Stimulated activated memory B cell treated with anti-CD40 and anti-IgM and Interleukin-4, amounts not matched to agents 10 μg/mL and 1 μg/mL and 100 μg/mL, for 72 hours (primary cell): ENCODE data around the gene FAM180B.
A peak's percentile ranks its signal among the peaks of the same experiment; 100 is the strongest.
"Not testable (repeated sequence)": the region's sequence is repeated elsewhere in the genome, so short reads cannot be mapped to it uniquely, and the experiment has no call there.

Experiments used
- ATAC-seq: fragments of 150-1000 bp; cut with Tn5 transposase; 2 replicates; pipeline ENCODE4 v1.10.0; 2021
- H3K27ac Mint-ChIP-seq: one replicate; pipeline ENCODE4 v1.8.0; 2022; ENCODE audit warnings: mild to moderate bottlenecking, mixed read lengths
- H3K27me3 Mint-ChIP-seq: one replicate; pipeline ENCODE4 v1.8.0; 2022; ENCODE audit warnings: mixed read lengths
- H3K36me3 Mint-ChIP-seq: one replicate; pipeline ENCODE4 v1.8.0; 2022; ENCODE audit warnings: mixed read lengths
- H3K4me1 Mint-ChIP-seq: one replicate; pipeline ENCODE4 v1.8.0; 2022; ENCODE audit warnings: mixed read lengths
- H3K4me3 Mint-ChIP-seq: one replicate; pipeline ENCODE4 v1.8.0; 2022; ENCODE audit warnings: mild to moderate bottlenecking, moderate library complexity, mixed read lengths
- H3K9me3 Mint-ChIP-seq: one replicate; pipeline ENCODE4 v1.8.0; 2022; ENCODE audit warnings: mixed read lengths

The FAM180B gene

DNA sequence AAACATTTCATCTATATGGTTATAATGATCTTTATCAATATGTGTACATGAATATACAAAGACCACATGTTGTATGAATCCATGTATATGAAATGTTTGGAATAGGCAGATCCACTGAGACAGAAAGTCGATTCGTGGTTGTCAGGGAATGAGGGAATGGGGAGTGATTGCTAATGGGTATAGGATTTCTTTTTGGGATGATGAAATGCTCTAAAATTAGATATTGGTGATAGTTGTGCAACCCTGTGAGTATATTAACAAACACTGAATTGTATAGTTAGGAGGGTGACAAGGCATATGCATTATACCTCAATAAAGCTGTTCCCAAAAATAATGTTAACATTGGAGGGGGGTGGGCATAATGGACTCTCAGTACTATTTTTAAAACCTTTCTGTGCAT, 26.1 kb upstream of the FAM180B start:
- Mint-ChIP-seq H3K4me3 (no peak overlapping the region), H3K27ac (no peak overlapping the region), H3K36me3 (peaks cover 2% of the 10 kb centered on the region), H3K9me3 (no peaks in the 10 kb centered on the region), H3K4me1 (peaks cover 9% of the 10 kb centered on the region), H3K27me3 (no peaks in the 10 kb centered on the region)
- ATAC-seq, result no peak

DNA sequence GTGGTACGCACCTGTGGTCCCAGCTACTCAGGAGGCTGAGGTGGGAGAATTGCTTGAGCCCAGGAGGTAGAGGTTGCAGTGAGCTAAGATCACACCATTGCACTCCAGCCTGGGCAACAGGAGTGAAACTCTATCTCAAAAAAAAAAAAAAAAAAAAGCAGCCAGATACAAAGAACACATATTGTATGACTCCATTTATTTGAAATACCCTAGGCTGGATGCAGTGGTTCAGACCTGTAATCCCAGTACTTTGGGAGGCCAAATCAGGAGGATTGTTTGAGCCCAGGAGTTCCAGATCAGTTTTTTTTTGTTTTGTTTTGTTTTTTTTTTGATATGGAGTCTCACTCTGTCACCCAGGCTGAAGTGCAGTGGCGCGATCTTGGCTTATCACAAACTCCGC, 24.1 kb upstream of the FAM180B start:
- H3K4me1 Mint-ChIP-seq, result peaks cover 18% of the 10 kb centered on the region
- H3K4me3 Mint-ChIP-seq, H3K27ac Mint-ChIP-seq, H3K27me3 Mint-ChIP-seq, H3K36me3 Mint-ChIP-seq, ATAC-seq, H3K9me3 Mint-ChIP-seq: not testable (repeated sequence)

DNA sequence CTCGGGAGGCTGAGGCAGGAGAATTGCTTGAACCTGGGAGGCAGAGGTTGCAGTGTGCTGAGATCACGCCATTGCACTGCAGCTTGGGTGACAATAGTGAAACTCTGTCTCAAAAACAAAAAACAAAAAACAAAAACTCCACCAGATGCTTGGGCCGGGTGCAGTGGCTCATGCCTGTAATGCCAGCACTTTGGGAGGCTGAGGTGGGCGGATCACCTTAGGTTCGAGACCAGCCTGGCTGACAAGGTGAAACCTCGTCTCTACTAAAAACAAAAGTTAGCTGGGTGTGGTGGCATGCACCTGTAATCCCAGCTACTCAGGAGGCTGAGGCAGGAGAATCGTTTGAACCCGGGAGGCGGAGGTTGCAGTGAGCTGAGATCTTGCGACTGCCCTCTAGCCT, 22.1 kb upstream of the FAM180B start:
- not testable (repeated sequence) for H3K27me3 Mint-ChIP-seq, ATAC-seq, H3K9me3 Mint-ChIP-seq, H3K36me3 Mint-ChIP-seq
- Mint-ChIP-seq H3K4me3 (peak overlapping the region; percentile 38), H3K4me1 (peaks cover 18% of the 10 kb centered on the region), H3K27ac (peak overlapping the region; percentile 93)

DNA sequence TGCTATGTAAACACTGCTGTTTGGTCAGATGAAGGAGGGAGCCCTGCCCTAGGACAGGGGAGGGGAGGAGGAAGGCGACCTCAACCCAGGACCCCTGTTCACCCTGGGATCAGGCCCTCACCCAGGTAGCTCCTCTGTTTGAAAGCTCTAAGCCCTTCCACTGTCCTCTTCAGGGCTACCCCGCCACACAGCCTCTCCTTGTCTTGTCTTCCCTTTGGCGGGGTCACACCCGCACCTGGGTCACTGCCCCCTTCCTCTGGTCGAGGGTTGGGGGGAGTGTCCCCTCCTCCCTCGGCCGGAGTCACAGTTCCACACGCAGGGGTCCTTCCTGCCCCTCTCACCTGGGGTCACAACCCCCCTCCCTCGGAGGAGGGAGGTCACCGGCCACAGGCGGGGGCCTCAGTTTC, 21.5 kb upstream of the FAM180B start:
- no peak for ATAC-seq
- H3K4me3 Mint-ChIP-seq, result peak overlapping the region; percentile 86
- peak overlapping the region; percentile 93 for H3K27ac Mint-ChIP-seq
- no peaks in the 10 kb centered on the region for H3K9me3 Mint-ChIP-seq
- peaks cover 18% of the 10 kb centered on the region for H3K4me1 Mint-ChIP-seq
- no peaks in the 10 kb centered on the region for H3K27me3 Mint-ChIP-seq
- H3K36me3 Mint-ChIP-seq, result no peaks in the 10 kb centered on the region

DNA sequence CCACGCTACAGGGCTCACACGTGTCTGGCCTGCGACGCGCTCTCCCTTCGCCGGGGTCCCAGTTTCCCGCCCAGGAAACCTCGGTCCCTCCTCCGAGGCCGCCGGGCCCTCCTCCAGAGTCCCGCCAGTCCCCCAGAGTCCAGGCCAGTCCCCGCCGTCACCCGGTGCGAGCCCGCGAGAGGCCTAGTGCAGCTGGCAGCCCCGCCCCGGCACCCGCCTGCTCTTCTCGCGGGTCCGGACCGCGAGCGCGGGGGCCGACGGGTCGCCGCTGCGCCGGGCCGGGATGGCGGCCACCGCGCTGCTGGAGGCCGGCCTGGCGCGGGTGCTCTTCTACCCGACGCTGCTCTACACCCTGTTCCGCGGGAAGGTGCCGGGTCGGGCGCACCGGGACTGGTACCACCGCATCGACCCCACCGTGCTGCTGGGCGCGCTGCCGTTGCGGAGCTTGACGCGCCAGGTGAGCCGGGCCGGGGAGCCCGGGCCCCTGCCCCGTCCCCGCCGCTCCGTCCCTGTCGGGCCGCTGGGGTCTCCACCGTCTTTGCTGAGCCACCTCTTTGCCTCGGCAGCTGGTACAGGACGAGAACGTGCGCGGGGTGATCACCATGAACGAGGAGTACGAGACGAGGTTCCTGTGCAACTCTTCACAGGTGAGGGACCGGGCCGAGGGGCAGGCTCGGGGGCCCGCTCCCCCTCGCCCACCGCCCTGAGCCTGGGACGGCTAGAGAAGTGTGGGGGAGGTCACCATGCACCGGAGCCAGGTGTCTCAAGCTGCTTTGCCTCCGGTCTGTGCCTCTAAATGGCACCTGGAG, 20.9 kb upstream of the FAM180B start, which contains the start of gene PTPMT1:
Gene PTPMT1, plus strand, starts transcription at position 260 of the 809 bp plus-strand sequence. Its CDS starts 24 bp downstream, at position 284.
- peak; percentile 95 for ATAC-seq
- Mint-ChIP-seq H3K27me3 (no peaks in the 10 kb centered on the region), H3K4me1 (peaks cover 18% of the 10 kb centered on the region), H3K36me3 (no peaks in the 10 kb centered on the region), H3K9me3 (no peaks in the 10 kb centered on the region), H3K27ac (peak within 1 kb of the TSS; percentile 93), H3K4me3 (peak within 1 kb of the TSS; percentile 86)

DNA sequence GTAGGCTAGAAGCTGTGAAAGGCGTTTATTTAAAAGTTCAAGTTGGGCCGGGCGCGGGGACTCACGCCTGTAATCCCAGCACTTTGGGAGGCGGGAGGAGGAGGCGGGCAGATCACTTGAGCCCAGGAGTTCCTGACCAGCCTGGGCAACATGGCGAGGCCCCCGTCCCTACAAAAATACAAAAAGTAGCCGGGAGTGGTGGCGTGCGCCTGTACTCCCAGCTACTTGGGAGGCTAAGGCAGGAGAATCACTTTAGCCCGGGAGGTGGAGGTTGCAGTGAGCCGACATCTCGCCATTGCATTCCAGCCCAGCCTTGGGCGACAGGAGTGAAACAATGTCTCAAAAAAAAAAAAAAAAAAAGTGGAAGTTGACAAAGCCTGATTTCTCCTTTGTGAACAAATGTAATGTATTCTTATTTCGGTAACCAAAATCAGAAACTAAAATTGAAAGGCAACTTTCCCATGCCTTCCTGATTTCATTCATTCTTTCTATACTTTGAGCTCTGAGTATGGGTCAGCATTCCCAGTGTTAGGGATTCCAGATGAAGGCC, 20.3 kb upstream of the FAM180B start:
- Mint-ChIP-seq H3K27me3 (no peaks in the 10 kb centered on the region), H3K4me1 (peaks cover 18% of the 10 kb centered on the region), H3K36me3 (peaks cover 2% of the 10 kb centered on the region), H3K4me3 (peak overlapping the region; percentile 86), H3K27ac (peak overlapping the region; percentile 93), H3K9me3 (no peaks in the 10 kb centered on the region)
- no peak for ATAC-seq

DNA sequence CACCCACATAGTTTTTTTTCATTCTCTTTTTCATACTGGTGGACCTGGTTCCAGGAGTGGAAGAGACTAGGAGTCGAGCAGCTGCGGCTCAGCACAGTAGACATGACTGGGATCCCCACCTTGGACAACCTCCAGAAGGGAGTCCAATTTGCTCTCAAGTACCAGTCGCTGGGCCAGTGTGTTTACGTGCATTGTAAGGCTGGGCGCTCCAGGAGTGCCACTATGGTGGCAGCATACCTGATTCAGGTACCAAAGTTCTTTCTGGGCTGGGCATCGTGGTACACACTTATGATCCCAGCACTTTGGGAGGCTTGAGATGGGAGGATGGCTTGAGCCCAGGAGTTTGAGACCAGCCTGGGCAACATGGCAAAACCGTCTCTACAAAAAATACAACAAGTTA, 16.8 kb upstream of the FAM180B start:
- Mint-ChIP-seq H3K36me3 (peaks cover 21% of the 10 kb centered on the region), H3K9me3 (no peaks in the 10 kb centered on the region), H3K27ac (no peak overlapping the region), H3K27me3 (no peaks in the 10 kb centered on the region), H3K4me1 (peaks cover 16% of the 10 kb centered on the region), H3K4me3 (no peak overlapping the region)
- no peak for ATAC-seq

DNA sequence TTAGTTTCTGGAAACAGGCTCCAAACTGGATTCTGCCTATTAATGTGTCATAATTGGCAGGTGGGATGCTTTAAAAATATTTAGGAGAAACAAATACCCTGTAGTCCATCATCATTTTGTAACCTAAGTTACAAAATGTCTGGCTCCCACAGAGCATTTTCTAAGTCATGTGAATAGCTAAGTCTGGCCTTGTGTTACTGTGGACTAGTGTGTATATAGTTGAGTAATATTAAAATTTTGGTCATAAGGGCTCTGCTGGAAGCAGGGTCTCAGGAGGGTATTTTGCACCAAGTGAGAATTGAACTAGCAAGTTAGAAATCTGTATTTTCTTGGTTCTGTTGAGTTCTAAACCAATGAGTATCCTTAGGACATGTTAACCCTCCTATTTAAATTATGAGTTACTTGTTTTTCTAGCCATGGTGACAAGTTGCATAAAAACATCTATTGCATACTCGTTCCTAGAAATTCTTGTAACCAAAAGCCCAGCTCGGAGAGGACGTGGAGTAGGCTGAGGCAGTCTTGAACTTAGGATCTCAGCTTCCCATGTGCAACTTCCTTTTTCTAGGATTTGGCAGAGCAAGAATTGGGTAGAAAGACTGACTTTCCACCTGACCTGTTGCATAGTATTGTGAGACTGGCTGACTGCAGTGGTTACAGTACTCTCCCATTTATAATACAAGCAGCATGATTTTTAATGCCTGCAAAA, 15.7 kb upstream of the FAM180B start:
- Mint-ChIP-seq H3K4me1 (peaks cover 10% of the 10 kb centered on the region), H3K27ac (peak overlapping the region; percentile 11), H3K27me3 (no peaks in the 10 kb centered on the region), H3K9me3 (no peaks in the 10 kb centered on the region), H3K36me3 (peaks cover 25% of the 10 kb centered on the region), H3K4me3 (no peak overlapping the region)
- no peak for ATAC-seq

DNA sequence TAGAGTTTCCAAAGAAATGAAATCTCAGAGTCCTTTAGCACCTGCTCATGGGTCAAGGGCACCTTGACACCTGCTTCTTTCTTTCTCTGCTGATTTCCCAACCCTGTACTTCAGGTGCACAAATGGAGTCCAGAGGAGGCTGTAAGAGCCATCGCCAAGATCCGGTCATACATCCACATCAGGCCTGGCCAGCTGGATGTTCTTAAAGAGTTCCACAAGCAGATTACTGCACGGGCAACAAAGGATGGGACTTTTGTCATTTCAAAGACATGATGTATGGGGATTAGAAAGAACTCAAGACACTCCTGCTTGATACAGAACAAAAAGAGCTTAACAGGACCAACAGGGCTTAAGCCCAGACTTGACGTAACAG, 15.1 kb upstream of the FAM180B start:
- ATAC-seq, result no peak
- Mint-ChIP-seq H3K27me3 (no peaks in the 10 kb centered on the region), H3K9me3 (no peaks in the 10 kb centered on the region), H3K27ac (peak overlapping the region; percentile 11), H3K36me3 (peaks cover 30% of the 10 kb centered on the region), H3K4me1 (peaks cover 9% of the 10 kb centered on the region), H3K4me3 (no peak overlapping the region)

DNA sequence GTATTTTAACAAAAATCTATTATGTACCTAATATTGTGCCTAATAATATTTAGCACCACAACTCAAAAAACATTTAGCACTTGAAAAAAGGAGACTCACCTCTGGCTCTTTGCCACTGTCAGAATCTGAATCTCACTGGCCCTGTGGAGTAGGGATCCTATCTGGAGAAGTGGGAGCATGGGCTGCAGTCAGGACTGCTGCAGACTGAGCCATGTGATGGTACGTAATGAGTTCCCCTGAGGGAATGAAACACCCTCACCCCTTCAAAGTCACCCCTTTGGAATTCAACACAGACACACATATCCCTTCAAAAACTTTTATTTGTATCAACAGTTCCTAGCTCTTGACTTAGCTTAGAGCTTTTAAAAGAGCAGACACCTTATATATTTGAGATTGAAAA, 14.6 kb upstream of the FAM180B start:
- ATAC-seq, result no peak
- Mint-ChIP-seq H3K27me3 (no peaks in the 10 kb centered on the region), H3K27ac (no peak overlapping the region), H3K36me3 (peaks cover 31% of the 10 kb centered on the region), H3K4me1 (peaks cover 7% of the 10 kb centered on the region), H3K9me3 (no peaks in the 10 kb centered on the region), H3K4me3 (no peak overlapping the region)

DNA sequence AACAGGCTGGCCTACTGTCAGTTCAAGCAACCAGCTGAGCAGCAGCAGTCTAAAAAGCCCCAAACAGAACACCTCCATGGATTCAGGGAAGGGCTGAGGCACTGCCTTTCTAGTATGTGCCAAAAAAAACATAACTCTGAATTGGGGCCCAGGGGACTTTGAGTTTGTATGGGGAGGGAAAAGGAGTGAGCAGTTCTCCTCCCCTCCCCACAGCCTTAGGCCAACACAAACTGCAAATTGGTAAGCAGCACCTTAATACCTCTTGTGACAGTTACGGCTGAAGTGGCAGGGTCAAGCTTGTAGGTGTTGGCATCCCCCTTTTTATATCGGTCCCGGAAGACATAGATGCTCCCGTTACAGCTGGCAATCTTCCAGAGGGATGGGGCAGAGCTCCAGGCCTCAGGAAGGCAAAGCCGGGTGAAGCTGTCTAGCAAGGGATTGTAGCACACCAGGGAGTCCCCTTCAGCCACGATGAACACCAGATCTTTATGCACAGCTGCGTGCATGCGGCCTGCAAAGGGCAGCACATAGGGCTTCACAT, 13.7 kb upstream of the FAM180B start:
- H3K27ac Mint-ChIP-seq, result no peak overlapping the region
- ATAC-seq, result no peak
- H3K27me3 Mint-ChIP-seq, result no peaks in the 10 kb centered on the region
- H3K4me3 Mint-ChIP-seq, result no peak overlapping the region
- H3K36me3 Mint-ChIP-seq, result peaks cover 31% of the 10 kb centered on the region
- H3K9me3 Mint-ChIP-seq, result no peaks in the 10 kb centered on the region
- H3K4me1 Mint-ChIP-seq, result peaks cover 16% of the 10 kb centered on the region

DNA sequence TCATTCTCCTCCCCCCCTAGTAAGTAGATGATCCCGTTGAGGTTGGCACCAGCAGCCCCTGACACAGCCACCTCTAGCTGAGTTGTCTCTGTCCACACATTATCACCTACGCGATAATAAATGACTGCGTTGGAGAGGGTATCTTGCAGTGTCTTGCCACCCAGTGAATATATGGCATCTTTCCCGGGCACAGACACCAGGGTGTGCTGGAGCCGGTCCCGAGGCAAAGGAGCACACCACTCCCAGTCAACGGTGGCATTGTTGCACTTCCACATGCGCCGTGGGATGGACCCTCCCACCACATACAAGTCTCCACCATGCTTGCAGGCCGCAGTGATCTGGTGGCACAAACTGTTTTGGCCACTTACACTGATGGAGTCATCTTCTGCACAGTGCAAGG, 13.2 kb upstream of the FAM180B start:
- Mint-ChIP-seq H3K27ac (no peak overlapping the region), H3K4me3 (no peak overlapping the region), H3K27me3 (no peaks in the 10 kb centered on the region), H3K36me3 (peaks cover 31% of the 10 kb centered on the region), H3K4me1 (peaks cover 20% of the 10 kb centered on the region), H3K9me3 (no peaks in the 10 kb centered on the region)
- no peak for ATAC-seq

DNA sequence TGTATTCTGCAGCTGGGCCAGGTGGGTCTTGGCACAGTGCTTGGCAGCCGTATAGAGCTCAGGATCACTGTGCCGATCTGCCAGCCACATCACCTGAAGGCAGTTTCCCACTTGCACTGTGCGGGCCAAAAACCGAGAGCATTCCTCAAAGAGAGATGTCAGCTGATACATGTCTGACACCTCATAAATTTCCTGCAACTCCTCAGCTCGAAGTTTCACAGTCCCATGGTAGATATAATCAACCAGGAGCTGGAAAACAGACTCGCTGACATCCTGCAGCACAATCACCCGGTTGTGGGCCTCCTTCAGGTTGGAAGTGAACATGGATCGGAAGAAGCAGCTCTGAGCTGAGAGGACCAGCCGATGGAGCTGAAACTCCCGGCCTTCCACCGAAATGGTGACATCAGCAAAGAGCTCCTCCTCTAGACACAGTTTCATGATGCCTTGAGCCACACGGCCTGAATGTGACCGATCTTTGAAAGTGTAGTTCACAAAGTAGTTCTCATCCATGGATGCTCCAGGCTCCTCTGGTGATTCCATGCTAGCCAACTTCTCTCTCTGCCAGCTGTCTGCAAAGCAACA, 8.9 kb upstream of the FAM180B start:
- peak overlapping the region; percentile 99 for H3K4me3 Mint-ChIP-seq
- H3K4me1 Mint-ChIP-seq, result peaks cover 34% of the 10 kb centered on the region
- H3K27ac Mint-ChIP-seq, result no peak overlapping the region
- no peaks in the 10 kb centered on the region for H3K9me3 Mint-ChIP-seq
- H3K36me3 Mint-ChIP-seq, result peaks cover 36% of the 10 kb centered on the region
- ATAC-seq, result no peak
- no peaks in the 10 kb centered on the region for H3K27me3 Mint-ChIP-seq

DNA sequence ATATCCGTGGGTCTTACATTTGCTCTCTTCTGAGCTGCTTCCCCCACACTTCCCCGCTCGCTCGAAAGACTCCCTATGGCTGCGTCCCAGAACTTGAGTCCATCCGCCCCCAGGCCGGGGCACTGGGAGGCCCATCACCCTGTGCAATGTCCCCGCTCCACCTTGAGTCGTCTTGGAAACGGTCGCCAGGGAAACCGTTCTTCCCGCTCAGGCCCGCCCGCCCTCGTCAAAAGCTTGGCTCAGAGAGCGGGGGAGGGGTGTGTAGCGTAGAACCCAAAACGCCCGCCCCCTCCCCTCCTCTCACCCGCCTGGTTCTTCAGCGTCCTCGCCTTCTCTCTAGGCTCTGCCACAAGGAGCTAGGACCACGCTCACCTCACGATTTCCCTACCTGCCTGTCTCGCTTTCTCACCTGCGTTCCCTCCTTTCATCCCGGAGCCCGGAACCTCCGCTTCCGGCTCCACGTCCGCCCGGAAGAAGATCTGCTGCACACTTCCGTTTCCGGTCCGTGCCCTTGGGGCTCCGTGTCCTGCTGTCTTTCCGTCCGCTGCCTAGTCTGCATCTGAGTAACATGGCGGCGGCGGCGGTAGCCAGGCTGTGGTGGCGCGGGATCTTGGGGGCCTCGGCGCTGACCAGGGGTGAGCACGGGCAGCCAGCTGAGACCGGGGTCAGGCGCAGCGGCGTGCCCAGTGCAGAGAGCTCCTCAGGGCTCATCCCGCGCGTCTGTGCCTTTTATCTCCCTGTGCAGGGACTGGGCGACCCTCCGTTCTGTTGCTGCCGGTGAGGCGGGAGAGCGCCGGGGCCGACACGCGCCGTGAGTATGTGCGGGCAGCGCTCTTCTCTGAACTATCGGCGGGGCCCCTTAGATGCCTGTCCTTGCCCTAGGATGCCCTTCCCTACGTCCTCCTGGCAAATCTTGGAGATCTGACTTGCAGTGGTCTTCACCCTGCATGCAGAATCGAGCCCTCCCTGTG, 7.7 kb upstream of the FAM180B start, which contains the start of the genes KBTBD4 and NDUFS3:
Gene KBTBD4, minus strand, starts transcription at position 447 of the 971 bp plus-strand sequence. Its CDS starts 19 bp downstream, at position 428.
Gene NDUFS3, plus strand, starts transcription at position 551 of the 971 bp plus-strand sequence. Its CDS starts 18 bp downstream, at position 569.
- H3K36me3 Mint-ChIP-seq, result peaks cover 38% of the 10 kb centered on the region
- peak within 1 kb of the TSS; percentile 99 for H3K4me3 Mint-ChIP-seq
- ATAC-seq, result peak; percentile 96
- H3K27me3 Mint-ChIP-seq, result no peaks in the 10 kb centered on the region
- H3K4me1 Mint-ChIP-seq, result peaks cover 34% of the 10 kb centered on the region
- H3K9me3 Mint-ChIP-seq, result no peaks in the 10 kb centered on the region
- H3K27ac Mint-ChIP-seq, result peak within 1 kb of the TSS; percentile 94
